Smooth muscle cell (in vitro differentiated cells): Measurements from ENCODE around the gene ZFYVE27. TPM values are rescaled to one million over a fixed set of nuclear protein-coding genes. Genes with fewer than 3 reads are reported as not detected.

ENCODE experiments used
- DNase-seq: peaks from one replicate; lab custom pipeline; 2025; ENCODE audit not compliant: unreplicated experiment; lab: John Stamatoyannopoulos, UW
- H2AFZ ChIP-seq: fragments of 200-600 bp; sonication (generic); 2 replicates; pipeline ENCODE4 v1.6.0; 2016; ENCODE audit warnings: antibody characterized with exemption, low read depth, mild to moderate bottlenecking
- H3F3A ChIP-seq: fragments of 200-600 bp; sonication (generic); 2 replicates; pipeline ENCODE4 v1.6.0; 2017; ENCODE audit warnings: antibody characterized with exemption, low read depth
- H3K27ac ChIP-seq: fragments of 200-600 bp; sonication (generic); 2 replicates; pipeline ENCODE4 v1.5.1; 2016; ENCODE audit warnings: low read depth, mild to moderate bottlenecking
- H3K27me3 ChIP-seq: fragments of 200-600 bp; sonication (generic); 2 replicates; pipeline ENCODE4 v1.6.1; 2016; ENCODE audit warnings: low read depth, mild to moderate bottlenecking
- H3K36me3 ChIP-seq: fragments of 200-600 bp; sonication (generic); 2 replicates; pipeline ENCODE4 v1.5.1; 2016; ENCODE audit warnings: low read depth
- H3K4me1 ChIP-seq: fragments of 200-600 bp; sonication (generic); 2 replicates; pipeline ENCODE4 v1.5.1; 2016; ENCODE audit warnings: low read depth
- H3K4me2 ChIP-seq: fragments of 200-600 bp; sonication (generic); 2 replicates; pipeline ENCODE4 v1.6.0; 2016; ENCODE audit warnings: mild to moderate bottlenecking
- H3K4me3 ChIP-seq: fragments of 200-600 bp; sonication (generic); 2 replicates; pipeline ENCODE4 v1.5.1; 2016; ENCODE audit warnings: mild to moderate bottlenecking
- H3K79me2 ChIP-seq: fragments of 200-600 bp; sonication (generic); 2 replicates; pipeline ENCODE4 v1.6.0; 2016; ENCODE audit warnings: low read depth, mild to moderate bottlenecking
- H3K9ac ChIP-seq: fragments of 200-600 bp; sonication (generic); 2 replicates; pipeline ENCODE4 v1.6.0; 2016; ENCODE audit warnings: low read depth
- H3K9me3 ChIP-seq: fragments of 200-600 bp; sonication (generic); replicated peaks from 2 replicates; pipeline ENCODE4 v1.5.1; 2016; ENCODE audit warnings: low read depth
- H4K20me1 ChIP-seq: fragments of 200-600 bp; sonication (generic); 2 replicates; pipeline ENCODE4 v1.6.0; 2016; ENCODE audit warnings: low read depth
- CTCF ChIP-seq: fragments of 200-600 bp; sonication (generic); IDR thresholded peaks from 2 replicates; pipeline ENCODE4 v1.5.1; 2017; ENCODE audit warnings: borderline replicate concordance, mild to moderate bottlenecking, antibody characterized with exemption; ENCODE audit not compliant: insufficient read depth, poor library complexity, severe bottlenecking
- WGBS: methylation state at CpG from one replicate; pipeline ENCODE4 v1.1.7; 2016; ENCODE audit warnings: low lambda C conversion rate; 5-methylcytosine and 5-hydroxymethylcytosine counted together
- polyA plus RNA-seq: library from polyadenylated mRNA; unstranded; fragments of >200 nt; fragmentation: Nextera tagmentation; extraction: Ambion mirVana; gene quantifications from 2 replicates; pipeline ENCODE4 v1.2.1, GENCODE V29; 2016
- total RNA-seq: library from RNA; depleted of rRNA; stranded (reverse); fragments of >200 nt; gene quantifications from 2 replicates; pipeline ENCODE4 v1.2.3, GENCODE V29; 2014

The ZFYVE27 gene
- total and polyA plus RNA-seq, 2 experiments from 2014 or later = 7.0 to 11.4 TPM

GRCh38 chr10:97774811-97775294, 37.9 kb downstream of the ZFYVE27 start:
- no peak overlapping the region for H2AFZ ChIP-seq
- no peak overlapping the region for H3K27ac ChIP-seq
- no peaks in the 10 kb centered on the region for H3K79me2 ChIP-seq
- H3K9ac ChIP-seq = no peak overlapping the region
- H3F3A ChIP-seq = no peaks in the 10 kb centered on the region
- DNase-seq = no peak
- H3K4me3 ChIP-seq = no peak overlapping the region
- peaks cover 10% of the 10 kb centered on the region for H4K20me1 ChIP-seq
- WGBS = 82% methylated on average over 10 of the region's 10 CpGs
- H3K4me2 ChIP-seq = no peak overlapping the region
- H3K36me3 ChIP-seq = no peaks in the 10 kb centered on the region
- H3K27me3 ChIP-seq = peaks cover 48% of the 10 kb centered on the region
- no peaks in the 10 kb centered on the region for H3K9me3 ChIP-seq
- TF ChIP-seq CTCF = no peak
- H3K4me1 ChIP-seq = peaks cover 8% of the 10 kb centered on the region

DNA sequence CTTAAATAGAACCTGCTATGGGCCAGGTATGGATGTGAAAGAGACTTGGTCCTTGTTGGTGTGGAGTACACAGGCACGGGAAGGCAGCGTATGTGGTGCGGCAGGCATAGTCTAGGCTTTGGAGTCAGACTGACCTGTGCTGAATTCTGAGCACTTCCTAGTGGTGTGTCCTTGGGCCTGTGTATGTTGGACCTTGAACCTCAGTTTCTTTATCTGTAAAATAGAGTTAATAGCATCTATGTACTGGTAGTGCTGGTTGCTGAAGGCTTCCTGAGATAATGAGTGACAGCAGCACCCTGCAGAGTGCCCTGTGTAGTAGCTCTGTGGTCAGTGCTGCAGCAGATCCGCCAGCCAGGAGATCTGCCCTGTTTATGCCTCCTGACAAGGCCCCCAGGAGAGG, 40.2 kb downstream of the ZFYVE27 start:
- Histone ChIP-seq H4K20me1 (peaks cover 3% of the 10 kb centered on the region), H3K4me1 (peaks cover 8% of the 10 kb centered on the region), H3K27ac (no peak overlapping the region), H2AFZ (no peak overlapping the region), H3K9me3 (no peaks in the 10 kb centered on the region), H3K4me3 (no peak overlapping the region), H3F3A (no peaks in the 10 kb centered on the region), H3K4me2 (no peak overlapping the region), H3K36me3 (no peaks in the 10 kb centered on the region), H3K79me2 (no peaks in the 10 kb centered on the region), H3K9ac (no peak overlapping the region), H3K27me3 (peaks cover 27% of the 10 kb centered on the region)
- no peak for TF ChIP-seq CTCF
- DNase-seq = no peak
- WGBS = 97% methylated on average over 4 of the region's 4 CpGs

- no peaks in the 10 kb centered on the region for H3K36me3 ChIP-seq
- H3K9ac ChIP-seq = no peak overlapping the region
- 77% methylated on average over 11 of the region's 11 CpGs for WGBS
- no peak overlapping the region for H3K4me2 ChIP-seq
- peaks cover 8% of the 10 kb centered on the region for H3K4me1 ChIP-seq
- no peak overlapping the region for H3K27ac ChIP-seq
- no peaks in the 10 kb centered on the region for H3K79me2 ChIP-seq
- H3K9me3 ChIP-seq = no peaks in the 10 kb centered on the region
- H3K4me3 ChIP-seq = no peak overlapping the region
- no peak for DNase-seq
- H3K27me3 ChIP-seq = peaks cover 11% of the 10 kb centered on the region
- TF ChIP-seq CTCF = no peak
- H3F3A ChIP-seq = no peaks in the 10 kb centered on the region
- no peak overlapping the region for H2AFZ ChIP-seq
- H4K20me1 ChIP-seq = no peaks in the 10 kb centered on the region
Observed at GRCh38 chr10:97778452-97779302, 41.7 kb downstream of the ZFYVE27 start.
